Stimulated activated CD4-positive, alpha-beta T cell treated with anti-CD3 and anti-CD28 coated beads, Interleukin-4, amount 100 ng/mL, for 4 hours (primary cell): ENCODE data around the gene VHLL.

Source experiments
- DNase-seq, 2 experiments: peaks; one replicate each; pipeline ENCODE4 v3.0.0-alpha.2; 2020

VHLL gene

DNA sequence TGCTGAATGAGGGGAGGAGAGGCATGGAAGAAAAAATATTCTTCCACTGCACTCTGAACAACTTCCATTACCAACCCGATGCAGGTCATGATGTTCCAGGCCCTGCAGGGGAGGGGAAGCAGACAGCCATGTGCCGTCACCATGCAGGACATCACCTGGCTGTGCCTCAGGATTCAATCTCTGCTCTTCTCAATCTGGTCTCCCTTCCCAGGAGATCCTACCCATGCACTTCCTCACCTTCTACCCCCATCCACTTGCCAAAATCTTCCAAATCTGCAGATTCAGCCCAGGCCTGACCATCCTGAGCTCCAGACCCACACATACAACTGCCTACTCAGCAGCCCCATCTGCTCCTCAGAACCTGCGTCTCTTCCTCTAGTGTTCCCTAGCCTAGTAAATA, 45.5 kb downstream of the VHLL start:
- DNase-seq: no peak

DNA sequence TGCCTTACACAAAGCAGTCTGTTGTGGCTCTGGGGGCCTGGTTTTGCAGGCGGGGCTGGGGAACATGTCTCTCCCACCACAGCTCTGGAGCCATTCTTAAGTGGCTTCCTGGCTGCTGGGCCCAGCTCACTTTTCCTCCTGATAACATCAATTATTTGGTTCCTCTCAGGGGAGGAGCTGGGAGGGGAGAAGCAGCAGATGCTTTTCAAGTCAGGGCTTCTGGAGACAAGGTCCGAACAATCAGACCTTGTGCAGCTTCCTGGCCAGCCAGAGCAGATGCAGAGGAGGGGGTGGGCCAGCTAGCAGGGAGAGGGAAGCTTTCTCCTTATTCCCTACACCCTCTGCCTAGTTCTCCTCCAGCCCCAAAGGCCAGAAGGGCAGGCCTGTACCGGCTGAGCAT, 47.6 kb downstream of the VHLL start:
- DNase-seq: no peak

DNA sequence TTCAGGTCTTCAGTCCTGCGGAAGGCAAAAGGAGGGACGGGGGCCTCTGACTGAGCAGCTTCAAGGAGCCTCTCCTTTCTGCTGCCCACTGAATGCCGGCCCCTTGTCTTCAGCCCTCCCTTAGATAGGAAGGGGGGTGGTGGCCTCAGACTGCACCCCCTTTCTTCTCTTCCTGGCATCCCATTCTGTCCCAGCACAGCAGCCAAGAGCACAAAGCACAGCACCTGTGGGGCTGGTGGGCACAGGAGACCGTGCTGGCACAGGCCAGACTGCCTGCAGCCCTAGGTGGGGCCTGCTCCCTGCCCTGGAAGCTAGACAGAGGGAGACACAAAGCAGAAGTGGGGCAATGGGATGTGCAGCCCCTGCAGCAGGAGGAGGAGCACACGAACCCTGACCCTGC, 49.5 kb downstream of the VHLL start:
- no peak for DNase-seq
